Activated B cell treated with CpG ODN at 0.5 μM for 24 hours (primary cell): ENCODE data around the gene MRM2. TPM values are rescaled to one million over a fixed set of nuclear protein-coding genes. Genes with fewer than 3 reads are reported as not detected.

Experiments
- ATAC-seq: fragments of 200-7000 bp; cut with Tn5 transposase; one replicate; pipeline ENCODE4 v1.10.0; 2021; ENCODE audit warnings: low read depth, mild to moderate bottlenecking, moderate library complexity
- CTCF ChIA-PET: fragments of 350-600 bp; sonication (Branson Sonifier 250); formaldehyde crosslinking; loops from one replicate; lab custom pipeline; 2021; ENCODE audit warnings: antibody characterized with exemption; lab: Charles Lee
- POLR2A ChIA-PET: fragments of 350-600 bp; sonication (Branson Sonifier 250); formaldehyde crosslinking; loops from one replicate; lab custom pipeline; 2021; ENCODE audit warnings: antibody characterized with exemption; lab: Charles Lee
- DNase-seq: peaks from one replicate; pipeline ENCODE4 v3.0.0; 2022
- H3K27ac Mint-ChIP-seq: one replicate; pipeline ENCODE4 v1.8.0; 2020; ENCODE audit warnings: mixed read lengths
- H3K27me3 Mint-ChIP-seq: one replicate; pipeline ENCODE4 v1.8.0; 2021; ENCODE audit warnings: mixed read lengths
- H3K36me3 Mint-ChIP-seq: one replicate; pipeline ENCODE4 v1.8.0; 2021; ENCODE audit warnings: low read depth, mixed read lengths
- H3K4me1 Mint-ChIP-seq: one replicate; pipeline ENCODE4 v1.8.0; 2021; ENCODE audit warnings: mixed read lengths
- H3K4me3 Mint-ChIP-seq: one replicate; pipeline ENCODE4 v1.8.0; 2020; ENCODE audit warnings: mild to moderate bottlenecking, mixed read lengths
- H3K9me3 Mint-ChIP-seq: one replicate; pipeline ENCODE4 v1.8.0; 2020; ENCODE audit warnings: mixed read lengths
- intact Hi-C: fragments of 100-400 bp; cut with micrococcal nuclease; formaldehyde crosslinking; loops from one replicate; pipeline ENCODE4 v1.15.1; 2024
- total RNA-seq: library from RNA; stranded (reverse); gene quantifications from 2 replicates; pipeline ENCODE4 v1.2.3, GENCODE V29; 2022
- TF ChIP-seq, protein P1 (sequence below): fragments of 200-600 bp; IDR thresholded peaks from one replicate; pipeline ENCODE4 v1.8.0; 2022; ENCODE audit warnings: antibody characterized with exemption, mild to moderate bottlenecking

The MRM2 gene
- total RNA-seq, 1 donor from 2014 or later, result 35.3 TPM

DNA sequence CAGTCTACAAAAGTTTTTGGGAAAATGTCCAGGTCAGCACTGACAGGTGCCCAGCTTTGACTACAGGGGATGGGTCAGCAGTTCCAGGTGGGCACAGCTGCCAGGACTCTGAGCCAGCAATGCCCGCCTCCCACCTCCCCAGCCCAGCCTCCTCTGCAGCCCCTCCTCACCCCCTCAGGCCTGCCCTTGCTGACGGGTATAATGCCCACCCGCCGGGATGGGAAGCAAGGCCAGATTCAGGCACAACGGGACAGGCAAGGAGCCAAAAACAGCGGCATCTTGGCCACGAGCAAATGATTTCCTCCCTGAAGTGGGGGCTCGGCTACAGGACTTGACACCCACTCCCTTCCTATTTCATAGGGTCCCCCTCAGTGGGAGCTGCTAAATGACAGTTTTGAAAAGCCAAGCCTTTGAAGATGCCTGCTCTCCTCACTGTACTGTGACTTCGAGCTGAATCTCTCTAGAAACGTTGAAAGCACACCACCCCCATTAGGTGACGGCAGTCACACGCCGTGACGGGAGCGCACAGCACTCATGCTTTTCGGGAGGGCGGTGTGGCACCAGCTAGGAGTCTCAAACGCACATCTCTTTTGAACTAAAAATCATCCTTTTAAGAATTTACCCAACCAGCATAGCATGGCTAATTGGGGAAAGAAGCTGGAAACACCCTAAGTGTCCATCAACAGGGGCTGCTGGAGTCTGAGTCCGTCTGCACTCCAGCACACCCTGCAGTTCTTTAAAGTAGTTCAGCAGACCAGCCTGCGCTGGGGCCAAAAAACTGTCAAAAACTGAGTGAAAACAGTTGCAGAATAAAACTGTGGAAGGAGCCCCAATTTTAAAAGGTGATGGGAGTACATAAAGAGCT, 38.9 kb downstream of the MRM2 start:
- peaks cover 15% of the 10 kb centered on the region for H3K4me1 Mint-ChIP-seq
- H3K4me3 Mint-ChIP-seq, result no peak overlapping the region
- no peak overlapping the region for H3K27ac Mint-ChIP-seq
- ChIA-PET CTCF (interaction anchor here (1.0 to 1.2 kb wide), 2 partner anchors 8 to 102 kb away, joined by 3 read pairs; no protein-coding TSS in a partner anchor), POLR2A (interaction anchor here (0.5 kb wide), 1 partner anchor 633 kb away, joined by 3 read pairs; no protein-coding TSS in a partner anchor)
- TF ChIP-seq, protein P1, sequence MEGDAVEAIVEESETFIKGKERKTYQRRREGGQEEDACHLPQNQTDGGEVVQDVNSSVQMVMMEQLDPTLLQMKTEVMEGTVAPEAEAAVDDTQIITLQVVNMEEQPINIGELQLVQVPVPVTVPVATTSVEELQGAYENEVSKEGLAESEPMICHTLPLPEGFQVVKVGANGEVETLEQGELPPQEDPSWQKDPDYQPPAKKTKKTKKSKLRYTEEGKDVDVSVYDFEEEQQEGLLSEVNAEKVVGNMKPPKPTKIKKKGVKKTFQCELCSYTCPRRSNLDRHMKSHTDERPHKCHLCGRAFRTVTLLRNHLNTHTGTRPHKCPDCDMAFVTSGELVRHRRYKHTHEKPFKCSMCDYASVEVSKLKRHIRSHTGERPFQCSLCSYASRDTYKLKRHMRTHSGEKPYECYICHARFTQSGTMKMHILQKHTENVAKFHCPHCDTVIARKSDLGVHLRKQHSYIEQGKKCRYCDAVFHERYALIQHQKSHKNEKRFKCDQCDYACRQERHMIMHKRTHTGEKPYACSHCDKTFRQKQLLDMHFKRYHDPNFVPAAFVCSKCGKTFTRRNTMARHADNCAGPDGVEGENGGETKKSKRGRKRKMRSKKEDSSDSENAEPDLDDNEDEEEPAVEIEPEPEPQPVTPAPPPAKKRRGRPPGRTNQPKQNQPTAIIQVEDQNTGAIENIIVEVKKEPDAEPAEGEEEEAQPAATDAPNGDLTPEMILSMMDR, result no peak
- H3K9me3 Mint-ChIP-seq, result no peaks in the 10 kb centered on the region
- DNase-seq (no peak), ATAC-seq (no peak)
- no peaks in the 10 kb centered on the region for H3K27me3 Mint-ChIP-seq
- intact Hi-C loops, result no loop called here
- H3K36me3 Mint-ChIP-seq, result peaks cover 35% of the 10 kb centered on the region

DNA sequence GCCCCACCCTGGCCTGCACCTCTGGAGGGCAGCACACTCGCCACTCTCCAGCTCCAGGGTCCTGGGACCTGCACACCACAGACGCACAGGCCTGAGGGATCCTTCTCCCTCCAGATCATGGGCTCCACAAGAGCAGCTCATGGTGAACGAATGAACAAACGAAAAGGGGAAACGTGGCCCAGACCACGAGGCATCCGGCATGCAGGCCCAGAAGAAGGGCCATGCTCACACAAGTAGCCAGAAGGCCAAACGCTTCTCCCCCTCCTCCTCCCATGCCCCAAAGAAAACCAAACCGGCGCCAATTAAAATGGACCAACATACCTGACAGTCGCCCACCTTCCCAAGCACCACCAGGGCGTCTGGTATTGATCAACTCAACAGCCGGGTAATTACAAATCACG, 39.6 kb downstream of the MRM2 start:
- Mint-ChIP-seq H3K36me3 (peaks cover 31% of the 10 kb centered on the region), H3K9me3 (no peaks in the 10 kb centered on the region), H3K27me3 (no peaks in the 10 kb centered on the region), H3K4me3 (no peak overlapping the region), H3K4me1 (peaks cover 15% of the 10 kb centered on the region), H3K27ac (no peak overlapping the region)
- intact Hi-C loops, result no loop called here
- DNase-seq (peak; percentile 4), ATAC-seq (no peak)
- TF ChIP-seq, protein P1, result no peak
- POLR2A ChIA-PET, result interaction anchor here (0.6 kb wide), 1 partner anchor 139 kb away, joined by 6 read pairs; no protein-coding TSS in a partner anchor
- CTCF ChIA-PET, result interaction anchor here (1.2 kb wide), 1 partner anchor 102 kb away, joined by 3 read pairs; no protein-coding TSS in a partner anchor

DNA sequence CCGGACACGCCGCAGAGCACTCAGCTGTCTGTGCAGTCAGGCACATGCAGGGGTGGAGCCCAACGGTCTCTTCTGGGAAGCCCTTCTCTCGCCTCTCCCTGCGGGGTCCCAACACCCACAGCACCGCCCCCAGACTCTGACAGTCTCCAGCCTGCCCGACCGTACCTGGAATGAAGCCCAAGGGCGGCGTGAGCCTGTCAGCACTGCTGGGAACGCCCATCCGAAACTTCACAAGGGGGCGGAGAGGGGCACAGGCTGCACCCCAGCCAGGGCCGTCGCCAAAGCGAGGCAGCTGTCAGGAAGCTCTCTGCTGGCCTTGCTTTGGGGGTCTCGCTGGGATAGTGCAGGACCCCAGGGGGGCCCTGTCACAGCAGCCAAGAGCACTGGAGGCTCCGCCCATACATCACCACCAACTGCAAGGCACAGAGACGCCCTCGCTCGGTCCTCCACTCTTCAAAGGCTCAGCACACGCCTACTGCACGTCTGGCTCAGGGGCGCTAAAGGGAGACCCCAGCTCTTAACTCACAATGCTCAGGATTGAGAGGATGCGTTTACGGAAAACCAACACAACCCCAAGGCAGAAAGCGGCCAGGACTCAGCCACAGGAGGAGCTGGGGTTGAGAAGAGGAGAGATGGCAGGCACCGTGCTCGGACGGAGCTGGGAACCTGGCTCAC, 40.2 kb downstream of the MRM2 start:
- Mint-ChIP-seq H3K4me3 (no peak overlapping the region), H3K9me3 (no peaks in the 10 kb centered on the region), H3K36me3 (peaks cover 32% of the 10 kb centered on the region), H3K4me1 (peaks cover 15% of the 10 kb centered on the region), H3K27me3 (no peaks in the 10 kb centered on the region), H3K27ac (no peak overlapping the region)
- DNase-seq (peak; percentile 9), ATAC-seq (no peak)
- POLR2A ChIA-PET, result interaction anchor here (0.6 to 1.1 kb wide), 2 partner anchors 40 to 139 kb away, joined by 3 to 6 read pairs; no protein-coding TSS in a partner anchor
- intact Hi-C loops, result no loop called here
- TF ChIP-seq, protein P1, result no peak
- CTCF ChIA-PET, result no interaction called here

DNA sequence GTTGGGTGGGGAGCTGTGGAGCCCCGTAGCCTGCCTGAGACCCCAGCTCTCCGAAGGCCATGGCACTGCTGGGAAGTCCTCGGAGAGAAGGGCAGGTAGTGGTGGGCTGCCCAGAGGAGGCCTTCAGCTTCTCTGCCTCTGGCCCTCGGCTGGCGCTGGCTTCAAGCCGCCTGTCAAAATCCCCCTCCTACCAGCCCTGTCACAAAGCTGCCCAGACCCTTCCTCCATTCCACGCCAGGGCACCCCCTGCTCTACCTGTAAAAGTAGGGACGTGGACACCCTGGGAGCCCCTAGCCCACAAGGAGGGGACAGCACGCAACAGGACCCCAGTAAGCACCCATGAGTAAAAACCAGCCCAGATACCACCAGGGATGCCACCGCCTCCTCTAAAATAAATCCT, 40.9 kb downstream of the MRM2 start:
- ChIA-PET POLR2A (interaction anchor here (1.1 kb wide), 1 partner anchor 40 kb away, joined by 3 read pairs; no protein-coding TSS in a partner anchor), CTCF (no interaction called here)
- no peak overlapping the region for H3K27ac Mint-ChIP-seq
- TF ChIP-seq, protein P1, result no peak
- no peaks in the 10 kb centered on the region for H3K27me3 Mint-ChIP-seq
- H3K36me3 Mint-ChIP-seq, result peaks cover 34% of the 10 kb centered on the region
- peaks cover 15% of the 10 kb centered on the region for H3K4me1 Mint-ChIP-seq
- peak; percentile 7 for DNase-seq
- H3K4me3 Mint-ChIP-seq, result no peak overlapping the region
- H3K9me3 Mint-ChIP-seq, result no peaks in the 10 kb centered on the region
- intact Hi-C loops, result no loop called here
- no peak for ATAC-seq

DNA sequence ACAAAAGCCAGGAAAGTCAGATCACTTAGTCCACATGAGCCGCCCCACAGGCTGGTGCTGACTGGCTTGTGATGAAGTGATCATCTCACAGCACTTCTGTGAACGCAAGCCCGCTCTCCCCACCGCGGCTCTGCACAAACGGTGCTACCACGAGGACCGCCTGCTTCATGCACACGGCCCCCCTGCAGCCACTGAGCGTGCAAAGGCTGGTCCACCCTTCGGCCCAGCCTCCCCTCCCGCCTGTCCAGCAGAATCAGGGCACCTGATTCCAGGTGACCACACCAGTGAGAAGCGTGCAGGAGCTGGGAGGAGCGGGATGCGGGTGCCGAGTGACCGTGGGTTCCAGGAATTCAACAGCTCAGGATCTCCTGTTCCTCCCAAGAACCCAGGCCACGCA, 41.4 kb downstream of the MRM2 start:
- Mint-ChIP-seq H3K27ac (no peak overlapping the region), H3K4me1 (peaks cover 15% of the 10 kb centered on the region), H3K4me3 (no peak overlapping the region), H3K27me3 (no peaks in the 10 kb centered on the region), H3K9me3 (no peaks in the 10 kb centered on the region), H3K36me3 (peaks cover 39% of the 10 kb centered on the region)
- ATAC-seq, result no peak
- ChIA-PET POLR2A (no interaction called here), CTCF (no interaction called here)
- TF ChIP-seq, protein P1, result no peak
- no peak for DNase-seq
- intact Hi-C loops, result no loop called here
